Stimulated activated CD8-positive, alpha-beta memory T cell treated with anti-CD3 and anti-CD28 coated beads, Interleukin-4, amount 100 ng/mL, for 24 hours (primary cell): ENCODE measurements around the gene BICDL1.
"Not testable (repeated sequence)": the region's sequence is repeated elsewhere in the genome, so short reads cannot be mapped to it uniquely, and the experiment has no call there.

Source experiments
- DNase-seq: peaks from one replicate; pipeline ENCODE4 v3.0.0-alpha.2; 2020; ENCODE audit warnings: low read depth

The BICDL1 gene

GRCh38 chr12:120000556-120000955, 11.5 kb downstream of the BICDL1 start:
- DNase-seq, result no peak

- no peak for DNase-seq
Observed at GRCh38 chr12:120006258-120006975, 17.4 kb downstream of the BICDL1 start.

- peak; percentile 40 for DNase-seq
Observed at GRCh38 chr12:120007272-120007671, 18.2 kb downstream of the BICDL1 start.

GRCh38 chr12:120010661-120011230, 21.7 kb downstream of the BICDL1 start:
- DNase-seq, result no peak

- DNase-seq, result peak; percentile 39
Observed at GRCh38 chr12:120012067-120012621, 23.1 kb downstream of the BICDL1 start.

GRCh38 chr12:120013659-120014380, 24.8 kb downstream of the BICDL1 start:
- no peak for DNase-seq

- DNase-seq, result not testable (repeated sequence)
Observed at GRCh38 chr12:120014381-120014735, 25.3 kb downstream of the BICDL1 start.

GRCh38 chr12:120015313-120015712, 26.3 kb downstream of the BICDL1 start:
- peak; percentile 53 for DNase-seq

- not testable (repeated sequence) for DNase-seq
Observed at GRCh38 chr12:120016199-120016598, 27.2 kb downstream of the BICDL1 start.

GRCh38 chr12:120019197-120019596, 30.2 kb downstream of the BICDL1 start:
- no peak for DNase-seq

- DNase-seq, result no peak
Observed at GRCh38 chr12:120019938-120020337, 30.9 kb downstream of the BICDL1 start.

GRCh38 chr12:120024193-120024592, 35.2 kb downstream of the BICDL1 start:
- DNase-seq, result no peak

- no peak for DNase-seq
Observed at GRCh38 chr12:120025640-120026039, 36.6 kb downstream of the BICDL1 start.

GRCh38 chr12:120032242-120032641, 43.2 kb downstream of the BICDL1 start:
- no peak for DNase-seq

- no peak for DNase-seq
Observed at GRCh38 chr12:120037851-120038250, 48.8 kb downstream of the BICDL1 start.

GRCh38 chr12:120039711-120040110, 50.7 kb downstream of the BICDL1 start:
- no peak for DNase-seq

- no peak for DNase-seq
Observed at GRCh38 chr12:120041386-120042231, 52.6 kb downstream of the BICDL1 start.

GRCh38 chr12:120045367-120045766, 56.3 kb downstream of the BICDL1 start:
- DNase-seq, result not testable (repeated sequence)

- DNase-seq, result no peak
Observed at GRCh38 chr12:120047072-120047471, 58.0 kb downstream of the BICDL1 start.

GRCh38 chr12:120048263-120048662, 59.2 kb downstream of the BICDL1 start:
- DNase-seq, result no peak

- DNase-seq, result no peak
Observed at GRCh38 chr12:120049426-120049825, 60.4 kb downstream of the BICDL1 start.

GRCh38 chr12:120051535-120051934, 62.5 kb downstream of the BICDL1 start:
- no peak for DNase-seq
